Head of caudate nucleus (tissue), 42 donors: ENCODE results near the gene VEGFC.

Source experiments
- DNase-seq, 42 donors: peaks; one replicate each; pipeline versions ENCODE4 v3.0.0 to v3.0.0-alpha.2; 2020 to 2021; ENCODE audit warnings: mixed read lengths in 7 of 42
- intact Hi-C: fragments of 100-400 bp; cut with DNase I; formaldehyde crosslinking; loops from one replicate; pipeline ENCODE4 v1.15.0; 2022

Gene VEGFC, protein sequence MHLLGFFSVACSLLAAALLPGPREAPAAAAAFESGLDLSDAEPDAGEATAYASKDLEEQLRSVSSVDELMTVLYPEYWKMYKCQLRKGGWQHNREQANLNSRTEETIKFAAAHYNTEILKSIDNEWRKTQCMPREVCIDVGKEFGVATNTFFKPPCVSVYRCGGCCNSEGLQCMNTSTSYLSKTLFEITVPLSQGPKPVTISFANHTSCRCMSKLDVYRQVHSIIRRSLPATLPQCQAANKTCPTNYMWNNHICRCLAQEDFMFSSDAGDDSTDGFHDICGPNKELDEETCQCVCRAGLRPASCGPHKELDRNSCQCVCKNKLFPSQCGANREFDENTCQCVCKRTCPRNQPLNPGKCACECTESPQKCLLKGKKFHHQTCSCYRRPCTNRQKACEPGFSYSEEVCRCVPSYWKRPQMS

GRCh38 chr4:176792326-176793059, at the start of gene VEGFC:
Gene VEGFC, minus strand, starts transcription at chr4:176792922. Its CDS starts 611 bp downstream, at chr4:176792311.
- DNase-seq: peak in 40 of 42 donors; percentile 39 to 82 (median 59)
- intact Hi-C loops: no loop called here

GRCh38 chr4:176841711-176842112, 49.0 kb upstream of the VEGFC start:
- DNase-seq: no peak

DNA sequence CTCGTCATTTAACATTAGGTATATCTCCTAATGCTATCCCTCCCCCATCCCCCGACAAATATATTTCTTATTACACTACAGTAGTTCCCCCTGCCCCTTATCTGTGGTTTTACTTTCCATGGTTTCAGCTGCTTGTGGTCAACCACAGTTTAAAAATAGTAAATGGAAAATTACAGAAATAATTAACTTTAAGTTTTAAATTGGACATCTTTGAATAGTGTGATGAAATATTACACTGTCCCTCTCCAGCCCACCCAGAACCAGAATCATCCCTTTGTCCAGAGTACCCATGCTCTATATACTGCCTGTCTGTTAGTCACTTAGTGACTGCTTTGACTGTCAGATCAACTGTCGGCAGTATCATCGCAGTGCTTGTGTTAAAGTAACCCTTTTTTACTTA, 47.4 kb upstream of the VEGFC start:
- no peak for DNase-seq
- intact Hi-C loops: no loop called here

More at GRCh38 chr4:176841711-176842112, 49.0 kb upstream of the VEGFC start:
- intact Hi-C loops: no loop called here

DNA sequence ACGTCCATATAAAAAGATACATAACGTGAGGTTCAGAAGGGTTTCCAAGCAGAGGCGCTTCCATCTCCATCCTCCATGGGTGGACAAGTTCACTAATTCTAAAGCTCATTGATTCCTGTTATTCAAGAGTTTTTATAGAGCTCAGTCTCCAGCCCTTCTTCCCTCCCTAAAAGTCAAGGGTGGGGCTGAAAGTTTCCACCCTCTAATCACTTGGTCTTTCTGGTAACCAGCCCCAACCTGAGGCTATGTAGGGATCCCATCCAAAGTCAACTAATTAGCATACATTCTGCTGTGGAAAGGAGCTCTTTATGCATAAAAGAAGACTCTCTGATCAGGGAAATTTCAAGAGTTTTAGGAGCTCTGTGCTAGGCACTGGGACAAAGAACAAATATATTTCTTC, 46.9 kb upstream of the VEGFC start:
- intact Hi-C loops: no loop called here
- DNase-seq: no peak

GRCh38 chr4:176838601-176839433, 46.1 kb upstream of the VEGFC start:
- intact Hi-C loops: no loop called here
- DNase-seq: no peak

GRCh38 chr4:176837169-176837895, 44.6 kb upstream of the VEGFC start:
- no peak for DNase-seq
- intact Hi-C loops: no loop called here

DNA sequence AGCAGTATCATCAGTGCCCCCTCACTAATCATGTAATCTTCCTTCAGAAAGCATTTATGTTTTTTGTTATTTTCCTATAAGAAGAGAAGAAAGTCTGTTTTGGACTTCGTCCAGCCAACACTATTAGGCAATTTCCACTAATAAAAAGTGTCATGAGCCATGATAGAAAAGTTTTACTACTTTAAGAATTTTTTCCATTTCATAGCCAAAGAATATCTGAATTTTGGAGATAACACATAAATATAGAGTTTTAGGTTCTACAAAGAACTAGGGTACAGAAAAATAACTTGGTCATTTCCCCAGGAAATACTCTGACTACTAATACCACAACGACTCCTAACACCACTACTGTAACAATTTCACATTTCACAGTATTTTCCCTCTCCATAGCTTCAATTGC, 41.8 kb upstream of the VEGFC start:
- intact Hi-C loops: no loop called here
- DNase-seq: no peak

- DNase-seq: no peak
Observed at GRCh38 chr4:176833400-176834175, 40.9 kb upstream of the VEGFC start.

DNA sequence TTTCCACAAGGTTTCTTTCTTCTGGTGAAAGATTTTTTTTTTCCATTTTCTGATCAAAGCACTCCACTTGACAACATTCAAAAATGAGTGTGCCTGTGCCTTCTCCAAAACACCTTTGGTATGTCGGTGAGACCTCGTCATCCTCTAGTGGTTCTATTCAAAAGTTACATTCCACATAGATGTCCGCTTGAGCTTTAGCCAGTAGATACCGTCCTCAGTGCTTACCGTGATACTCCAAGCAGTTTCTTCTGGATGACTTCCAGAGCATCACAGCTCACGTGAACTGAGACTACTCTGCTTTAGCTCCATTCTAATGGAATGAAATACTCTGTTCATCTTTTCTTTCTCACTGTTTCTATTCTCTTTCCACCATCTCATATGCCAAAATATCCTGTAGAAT, 38.2 kb upstream of the VEGFC start:
- DNase-seq: no peak
- intact Hi-C loops: no loop called here

More at GRCh38 chr4:176833400-176834175, 40.9 kb upstream of the VEGFC start:
- intact Hi-C loops: no loop called here

GRCh38 chr4:176825586-176825985, 32.9 kb upstream of the VEGFC start:
- DNase-seq: no peak
- intact Hi-C loops: no loop called here

GRCh38 chr4:176824645-176825366, 32.1 kb upstream of the VEGFC start:
- no peak for DNase-seq
- intact Hi-C loops: no loop called here

- no peak for DNase-seq
- intact Hi-C loops: no loop called here
Observed at GRCh38 chr4:176818531-176818930, 25.8 kb upstream of the VEGFC start.

DNA sequence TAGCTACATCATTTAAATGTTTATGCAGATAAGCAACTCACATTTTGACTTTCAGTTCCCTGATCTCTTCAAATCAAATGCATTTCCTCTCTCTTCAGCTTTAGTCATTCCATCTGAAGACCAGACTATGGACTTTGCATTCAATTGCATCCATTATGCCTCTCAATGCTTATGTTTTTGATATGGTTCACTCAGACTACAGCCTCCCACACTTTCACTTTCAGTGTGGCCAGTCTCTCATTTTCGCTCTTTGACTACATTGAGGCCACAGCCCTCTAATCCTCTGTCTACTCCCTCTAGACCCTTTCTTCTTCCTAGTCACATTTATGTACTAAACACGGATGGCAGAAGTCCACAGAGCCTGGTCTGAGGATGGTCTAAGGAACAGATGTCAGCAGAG, 24.5 kb upstream of the VEGFC start:
- intact Hi-C loops: no loop called here

DNA sequence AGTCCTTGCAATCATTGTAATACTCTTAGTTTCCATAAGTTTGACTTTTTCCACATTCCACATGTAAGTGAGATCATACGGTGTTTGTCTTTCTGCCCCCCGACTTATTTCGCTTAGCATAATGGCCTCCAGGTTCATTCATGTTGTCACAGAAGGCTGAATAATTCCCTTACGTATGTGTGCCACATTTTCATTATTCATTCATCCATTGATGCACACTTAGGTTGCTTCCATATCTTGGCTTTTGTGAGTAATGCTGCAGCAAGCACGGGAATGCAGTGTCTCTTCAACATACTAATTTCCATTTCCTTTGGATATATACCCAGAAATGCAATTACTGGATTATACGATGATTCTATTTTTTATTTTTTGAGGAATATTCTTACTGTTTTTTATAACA, 22.0 kb upstream of the VEGFC start:
- no peak for DNase-seq
- intact Hi-C loops: no loop called here

More for the DNA sequence above, 24.5 kb upstream of the VEGFC start:
- DNase-seq: no peak

DNA sequence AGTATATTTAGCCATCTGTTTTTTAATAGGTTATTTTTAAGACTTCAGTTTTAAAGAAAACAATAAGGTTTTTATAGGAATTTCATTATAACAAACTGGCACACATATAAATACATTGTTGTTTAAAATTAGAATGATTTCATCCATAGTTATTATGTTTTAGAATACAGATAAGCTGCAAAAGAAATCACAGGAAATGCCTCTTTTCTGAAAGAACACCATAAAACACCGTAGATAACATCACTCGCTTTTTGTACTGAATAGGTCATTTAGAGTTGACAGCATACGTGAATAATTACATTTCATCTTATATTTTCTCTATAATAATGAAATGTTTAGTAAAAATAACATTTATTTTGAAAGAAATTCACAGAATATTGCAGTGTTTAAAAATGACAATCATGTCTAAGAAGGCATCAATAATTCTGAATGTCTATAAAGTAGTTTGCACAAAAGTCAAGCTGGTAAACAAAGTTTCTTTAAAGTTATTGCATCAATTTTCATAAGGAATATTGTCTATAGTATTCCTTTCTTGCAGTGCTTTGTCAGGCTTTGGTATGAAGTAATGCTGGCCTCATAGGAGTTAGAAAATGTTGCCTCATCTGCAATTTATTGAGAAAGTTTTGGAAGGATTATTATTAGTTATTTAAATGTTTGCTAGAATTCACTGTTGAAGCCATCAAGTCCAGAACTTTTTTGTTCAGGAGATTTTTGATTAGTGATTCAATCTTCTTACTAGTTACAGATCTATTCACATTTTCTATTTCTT, 17.9 kb upstream of the VEGFC start:
- no peak for DNase-seq
- intact Hi-C loops: no loop called here

- intact Hi-C loops: no loop called here
- DNase-seq: no peak
Observed at GRCh38 chr4:176806778-176807375, 14.2 kb upstream of the VEGFC start.
